Measurements from ENCODE around the gene CCR2.

Gene CCR2

GRCh38 chr3:46408853-46409252 lies 54.9 kb downstream of the CCR2 start:
- Histone ChIP-seq H3K27ac (no peak overlapping the region), H3K4me3 (no peak overlapping the region), H3K9ac (ENCODE audit: insufficient read length) (no peak overlapping the region), H3K9me3 (ENCODE audit: low read depth, low read length) (no peaks in the 10 kb centered on the region), H3K36me3 (ENCODE audit: insufficient read depth, low read length) (no peaks in the 10 kb centered on the region)
- DNase-seq (ENCODE audit: low read depth, low spot score), result no peak
- TF ChIP-seq EZH2 (IDR thresholded peaks at IDR 0.05) (no peak), FOXP2 (optimal IDR thresholded peaks at IDR 0.05; ENCODE audit: control extremely low read depth, extremely low read length, insufficient read depth) (no peak), POLR2AphosphoS5 (IDR thresholded peaks at IDR 0.05; ENCODE audit: borderline replicate concordance, low read depth, low read length) (no peak)

GRCh38 chr3:46409739-46410489 lies 56.0 kb downstream of the CCR2 start:
- no peak overlapping the region for H3K4me3 ChIP-seq
- H3K27ac ChIP-seq, result no peak overlapping the region
- H3K9ac ChIP-seq (ENCODE audit: insufficient read length), result no peak overlapping the region
- no peaks in the 10 kb centered on the region for H3K9me3 ChIP-seq (ENCODE audit: low read depth, low read length)
- TF ChIP-seq POLR2AphosphoS5 (IDR thresholded peaks at IDR 0.05; ENCODE audit: borderline replicate concordance, low read depth, low read length) (no peak), EZH2 (IDR thresholded peaks at IDR 0.05) (no peak), FOXP2 (optimal IDR thresholded peaks at IDR 0.05; ENCODE audit: control extremely low read depth, extremely low read length, insufficient read depth) (no peak)
- DNase-seq (ENCODE audit: low read depth, low spot score), result no peak
- no peaks in the 10 kb centered on the region for H3K36me3 ChIP-seq (ENCODE audit: insufficient read depth, low read length)

Data from SK-N-MC (cell line).